ENCODE measurements around the gene ASGR2. TPM values are rescaled to one million over a fixed set of nuclear protein-coding genes. Genes with fewer than 3 reads are reported as not detected.
"Not testable (repeated sequence)": the region's sequence is repeated elsewhere in the genome, so short reads cannot be mapped to it uniquely, and the experiment has no call there.

Gene ASGR2
- total RNA-seq, 4 donors from 2014 or later = 0.32 to 1.5 (median 0.42) TPM; not detected in 1

- no peak overlapping the region for H3K4me3 ChIP-seq
- 94% methylated on average over 8 of the region's 8 CpGs for WGBS
- H3K27me3 ChIP-seq = peaks cover 0 to 59% (median 11%) of the 10 kb centered on the region in 4 donors
- no peaks in the 10 kb centered on the region for H3K36me3 ChIP-seq
- TF ChIP-seq POLR2AphosphoS5 (IDR thresholded peaks at IDR 0.05) (no peak), EP300 (IDR thresholded peaks at IDR 0.05) (no peak), POLR2A (IDR thresholded peaks at IDR 0.05; ENCODE audit: low read depth) (no peak)
- TF ChIP-seq, protein P1, sequence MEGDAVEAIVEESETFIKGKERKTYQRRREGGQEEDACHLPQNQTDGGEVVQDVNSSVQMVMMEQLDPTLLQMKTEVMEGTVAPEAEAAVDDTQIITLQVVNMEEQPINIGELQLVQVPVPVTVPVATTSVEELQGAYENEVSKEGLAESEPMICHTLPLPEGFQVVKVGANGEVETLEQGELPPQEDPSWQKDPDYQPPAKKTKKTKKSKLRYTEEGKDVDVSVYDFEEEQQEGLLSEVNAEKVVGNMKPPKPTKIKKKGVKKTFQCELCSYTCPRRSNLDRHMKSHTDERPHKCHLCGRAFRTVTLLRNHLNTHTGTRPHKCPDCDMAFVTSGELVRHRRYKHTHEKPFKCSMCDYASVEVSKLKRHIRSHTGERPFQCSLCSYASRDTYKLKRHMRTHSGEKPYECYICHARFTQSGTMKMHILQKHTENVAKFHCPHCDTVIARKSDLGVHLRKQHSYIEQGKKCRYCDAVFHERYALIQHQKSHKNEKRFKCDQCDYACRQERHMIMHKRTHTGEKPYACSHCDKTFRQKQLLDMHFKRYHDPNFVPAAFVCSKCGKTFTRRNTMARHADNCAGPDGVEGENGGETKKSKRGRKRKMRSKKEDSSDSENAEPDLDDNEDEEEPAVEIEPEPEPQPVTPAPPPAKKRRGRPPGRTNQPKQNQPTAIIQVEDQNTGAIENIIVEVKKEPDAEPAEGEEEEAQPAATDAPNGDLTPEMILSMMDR (IDR thresholded peaks at IDR 0.05) = no peak
- H3K9me3 ChIP-seq = no peaks in the 10 kb centered on the region
- no peak overlapping the region for H3K27ac ChIP-seq (replicated peaks in 1 of 4)
- no peak for DNase-seq (ENCODE audit: extremely low spot score)
- peaks cover 0 to 11% (median 3%) of the 10 kb centered on the region in 4 donors for H3K4me1 ChIP-seq
- intact Hi-C loops (cut with DNase I) = no loop called here
Observed at GRCh38 chr17:7129311-7129710, 14.7 kb upstream of the ASGR2 start.

- Histone ChIP-seq H3K4me3 (no peak overlapping the region), H3K9me3 (no peaks in the 10 kb centered on the region), H3K36me3 (no peaks in the 10 kb centered on the region), H3K27me3 (peaks cover 0 to 49% (median 6%) of the 10 kb centered on the region in 4 donors), H3K4me1 (peaks cover 0 to 7% (median 3%) of the 10 kb centered on the region in 4 donors), H3K27ac (replicated peaks in 1 of 4) (no peak overlapping the region)
- intact Hi-C loops (cut with DNase I) = no loop called here
- DNase-seq (ENCODE audit: extremely low spot score) = no peak
- 65% methylated on average over 5 of the region's 5 CpGs for WGBS
- TF ChIP-seq, protein P1 (IDR thresholded peaks at IDR 0.05) = no peak
- TF ChIP-seq POLR2AphosphoS5 (IDR thresholded peaks at IDR 0.05) = no peak
- TF ChIP-seq POLR2A (IDR thresholded peaks at IDR 0.05; ENCODE audit: low read depth) = no peak
- TF ChIP-seq EP300 (IDR thresholded peaks at IDR 0.05) = no peak
Observed at GRCh38 chr17:7128160-7128559, 13.5 kb upstream of the ASGR2 start.

DNA sequence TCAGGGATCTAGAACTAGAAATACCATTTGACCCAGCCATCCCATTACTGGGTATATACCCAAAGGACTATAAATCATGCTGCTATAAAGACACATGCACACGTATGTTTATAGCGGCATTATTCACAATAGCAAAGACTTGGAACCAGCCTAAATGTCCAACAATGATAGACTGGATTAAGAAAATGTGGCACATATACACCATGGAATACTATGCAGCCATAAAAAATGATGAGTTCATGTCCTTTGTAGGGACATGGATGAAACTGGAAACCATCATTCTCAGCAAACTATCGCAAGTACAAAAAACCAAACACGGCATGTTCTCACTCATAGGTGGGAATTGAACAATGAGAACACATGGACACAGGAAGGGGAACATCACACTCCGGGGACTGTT lies 12.9 kb upstream of the ASGR2 start:
- H3K36me3 ChIP-seq; H3K27ac ChIP-seq (replicated peaks in 1 of 4); H3K9me3 ChIP-seq; H3K4me1 ChIP-seq; intact Hi-C loops (cut with DNase I); DNase-seq (ENCODE audit: extremely low spot score); H3K4me3 ChIP-seq: not testable (repeated sequence)
- H3K27me3 ChIP-seq = peaks cover 0 to 42% (median 3%) of the 10 kb centered on the region in 4 donors
- 85% methylated on average over 5 of the region's 5 CpGs for WGBS

DNA sequence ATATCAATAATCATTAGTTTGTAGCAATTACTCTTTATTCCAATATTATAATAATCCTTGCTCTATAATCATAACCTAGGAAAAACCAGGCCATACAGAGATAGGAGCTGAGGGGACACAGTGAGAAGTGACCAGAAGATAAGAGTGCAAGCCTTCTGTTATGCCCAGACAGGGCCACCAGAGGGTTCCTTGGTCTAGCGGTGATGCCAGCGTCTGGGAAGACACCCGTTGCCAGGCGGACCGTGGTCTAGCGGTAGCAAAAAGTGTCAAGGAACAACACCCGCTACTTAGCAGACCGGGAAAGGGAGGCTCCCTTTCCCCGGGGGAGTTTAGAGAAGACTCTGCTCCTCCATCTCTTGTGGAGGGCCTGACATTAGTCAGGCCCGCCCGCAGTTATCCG lies 11.8 kb upstream of the ASGR2 start:
- H3K4me3 ChIP-seq; H3K36me3 ChIP-seq; H3K9me3 ChIP-seq; intact Hi-C loops (cut with DNase I); H3K27ac ChIP-seq (replicated peaks in 1 of 4); H3K4me1 ChIP-seq; DNase-seq (ENCODE audit: extremely low spot score): not testable (repeated sequence)
- peaks cover 0 to 32% (median 2%) of the 10 kb centered on the region in 4 donors for H3K27me3 ChIP-seq
- WGBS = 93% methylated on average over 12 of the region's 12 CpGs

GRCh38 chr17:7124923-7125322 lies 10.3 kb upstream of the ASGR2 start:
- H3K4me1 ChIP-seq = peaks cover 0 to 10% (median 5%) of the 10 kb centered on the region in 4 donors

More at GRCh38 chr17:7124923-7125322, 10.3 kb upstream of the ASGR2 start:
- no peaks in the 10 kb centered on the region for H3K9me3 ChIP-seq
- H3K27me3 ChIP-seq = peaks cover 0 to 28% (median 0%) of the 10 kb centered on the region in 4 donors
- DNase-seq (ENCODE audit: extremely low spot score) = no peak
- no peak overlapping the region for H3K27ac ChIP-seq (replicated peaks in 1 of 4)
- intact Hi-C loops (cut with DNase I) = no loop called here
- 81% methylated on average over 5 of the region's 5 CpGs for WGBS
- H3K36me3 ChIP-seq = no peaks in the 10 kb centered on the region
- no peak for TF ChIP-seq EP300 (IDR thresholded peaks at IDR 0.05)
- TF ChIP-seq POLR2AphosphoS5 (IDR thresholded peaks at IDR 0.05) = no peak
- no peak for TF ChIP-seq POLR2A (IDR thresholded peaks at IDR 0.05; ENCODE audit: low read depth)
- TF ChIP-seq, protein P1 (IDR thresholded peaks at IDR 0.05) = no peak
- H3K4me3 ChIP-seq = no peak overlapping the region

Data from esophagus muscularis mucosa (tissue), 4 donors.